Measurements from ENCODE around the gene SEC31A. TPM values are rescaled to one million over a fixed set of nuclear protein-coding genes. Genes with fewer than 3 reads are reported as not detected.
"Not testable (repeated sequence)": the region's sequence is repeated elsewhere in the genome, so short reads cannot be mapped to it uniquely, and the experiment has no call there.

SEC31A gene
- polyA plus RNA-seq, 4 donors: 95.3 to 376 (median 164) TPM

DNA sequence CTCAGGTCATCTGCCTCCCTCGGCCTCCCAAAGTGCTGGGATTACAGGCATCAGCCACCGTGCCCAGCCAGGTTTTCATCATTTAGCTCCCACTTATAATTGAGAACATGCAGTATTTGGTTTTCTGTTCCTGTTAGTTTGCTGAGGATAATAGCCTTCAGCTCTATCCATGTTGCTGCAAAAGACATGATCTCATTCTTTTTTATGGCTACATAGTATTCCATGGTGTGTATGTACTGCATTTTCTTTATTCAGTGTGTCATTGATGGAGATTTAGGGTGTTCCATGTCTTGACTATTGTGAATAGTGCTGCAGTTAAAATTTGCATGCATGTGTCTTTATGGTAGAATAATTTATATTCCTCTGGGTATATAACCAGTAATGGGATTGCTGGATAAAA, 23.0 kb upstream of the SEC31A start:
- H3K27ac ChIP-seq (ENCODE audit: low read depth in 1 of 3, low read length in 2 of 3); H3K4me1 ChIP-seq (ENCODE audit: control insufficient read depth in 3 of 3, insufficient read depth in 2 of 3, low read depth in 1 of 3, low read length in 2 of 3); H3K4me3 ChIP-seq (ENCODE audit: low read depth in 1 of 3, low read length in 3 of 3); DNase-seq; H3K36me3 ChIP-seq (ENCODE audit: control insufficient read depth in 3 of 3, insufficient read depth in 2 of 3, low read depth in 1 of 3, low read length in 3 of 3); FAIRE-seq; H3K9me3 ChIP-seq (ENCODE audit: control insufficient read depth in 2 of 2, insufficient read depth in 1 of 2, low read depth in 1 of 2, low read length in 1 of 2); H3K27me3 ChIP-seq (ENCODE audit: control insufficient read depth in 3 of 3, insufficient read depth in 3 of 3, low read length in 3 of 3): not testable (repeated sequence)
- whole genome bisulfite sequencing, 3 donors: 97 to 100% (median 99%) methylated on average over 2 of the region's 2 CpGs

DNA sequence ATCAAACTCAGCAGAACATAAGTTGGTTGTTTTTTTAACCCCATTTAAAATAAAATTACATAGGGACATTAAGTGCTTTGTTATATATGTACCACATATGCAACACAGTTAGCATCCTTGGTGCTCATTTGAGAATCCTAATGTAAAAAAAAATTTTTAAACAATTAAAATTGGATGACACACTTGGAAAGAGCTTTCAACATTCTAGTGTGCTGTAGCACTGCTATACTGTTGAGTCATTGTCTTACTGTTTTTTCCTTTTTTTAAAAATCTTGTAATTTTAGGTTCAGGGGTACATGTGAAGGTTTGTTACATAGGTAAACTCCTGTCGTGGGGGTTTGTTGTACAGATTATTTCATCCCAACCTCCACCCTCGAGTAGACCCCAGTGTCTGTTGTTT, 22.4 kb upstream of the SEC31A start:
- 46 to 47% (median 47%) methylated on average over 2 of the region's 2 CpGs for WGBS, 3 donors
- no peak overlapping the region for H3K4me3 ChIP-seq (ENCODE audit: low read depth in 1 of 3, low read length in 3 of 3)
- H3K36me3 ChIP-seq (ENCODE audit: control insufficient read depth in 3 of 3, insufficient read depth in 2 of 3, low read depth in 1 of 3, low read length in 3 of 3): peaks cover 0 to 9% (median 4%) of the 10 kb centered on the region in 3 donors
- no peak for FAIRE-seq
- H3K9me3 ChIP-seq (ENCODE audit: control insufficient read depth in 2 of 2, insufficient read depth in 1 of 2, low read depth in 1 of 2, low read length in 1 of 2): no peaks in the 10 kb centered on the region
- H3K27me3 ChIP-seq (ENCODE audit: control insufficient read depth in 3 of 3, insufficient read depth in 3 of 3, low read length in 3 of 3): no peaks in the 10 kb centered on the region
- no peaks in the 10 kb centered on the region for H3K4me1 ChIP-seq (ENCODE audit: control insufficient read depth in 3 of 3, insufficient read depth in 2 of 3, low read depth in 1 of 3, low read length in 2 of 3)
- no peak overlapping the region for H3K27ac ChIP-seq (ENCODE audit: low read depth in 1 of 3, low read length in 2 of 3)
- DNase-seq: no peak

- FAIRE-seq: peak; percentile 64
Measured at GRCh38 chr4:82909326-82909725, 18.4 kb upstream of the SEC31A start.

GRCh38 chr4:82906469-82906868, 15.5 kb upstream of the SEC31A start:
- Histone ChIP-seq H3K4me1 (ENCODE audit: control insufficient read depth in 3 of 3, insufficient read depth in 2 of 3, low read depth in 1 of 3, low read length in 2 of 3) (peaks cover 0 to 13% (median 0%) of the 10 kb centered on the region in 3 donors), H3K9me3 (ENCODE audit: control insufficient read depth in 2 of 2, insufficient read depth in 1 of 2, low read depth in 1 of 2, low read length in 1 of 2) (no peaks in the 10 kb centered on the region), H3K27me3 (ENCODE audit: control insufficient read depth in 3 of 3, insufficient read depth in 3 of 3, low read length in 3 of 3) (no peaks in the 10 kb centered on the region), H3K4me3 (ENCODE audit: low read depth in 1 of 3, low read length in 3 of 3) (no peak overlapping the region), H3K36me3 (ENCODE audit: control insufficient read depth in 3 of 3, insufficient read depth in 2 of 3, low read depth in 1 of 3, low read length in 3 of 3) (peaks cover 0 to 8% (median 0%) of the 10 kb centered on the region in 3 donors), H3K27ac (ENCODE audit: low read depth in 1 of 3, low read length in 2 of 3) (no peak overlapping the region)
- 92 to 94% (median 93%) methylated on average over 3 of the region's 3 CpGs for WGBS, 3 donors
- FAIRE-seq: no peak
- no peak for DNase-seq

More at GRCh38 chr4:82909326-82909725, 18.4 kb upstream of the SEC31A start:
- peaks cover 0 to 9% (median 0%) of the 10 kb centered on the region in 3 donors for H3K36me3 ChIP-seq (ENCODE audit: control insufficient read depth in 3 of 3, insufficient read depth in 2 of 3, low read depth in 1 of 3, low read length in 3 of 3)
- no peaks in the 10 kb centered on the region for H3K27me3 ChIP-seq (ENCODE audit: control insufficient read depth in 3 of 3, insufficient read depth in 3 of 3, low read length in 3 of 3)
- DNase-seq: peak in 1 of 2 donors; percentile 32
- 4 to 38% (median 25%) methylated on average over 1 of the region's 1 CpG for WGBS, 3 donors
- H3K9me3 ChIP-seq (ENCODE audit: control insufficient read depth in 2 of 2, insufficient read depth in 1 of 2, low read depth in 1 of 2, low read length in 1 of 2): no peaks in the 10 kb centered on the region
- H3K4me3 ChIP-seq (ENCODE audit: low read depth in 1 of 3, low read length in 3 of 3): no peak overlapping the region
- no peak overlapping the region for H3K27ac ChIP-seq (ENCODE audit: low read depth in 1 of 3, low read length in 2 of 3)
- no peaks in the 10 kb centered on the region for H3K4me1 ChIP-seq (ENCODE audit: control insufficient read depth in 3 of 3, insufficient read depth in 2 of 3, low read depth in 1 of 3, low read length in 2 of 3)

- FAIRE-seq: no peak
Measured at GRCh38 chr4:82905205-82905604, 14.3 kb upstream of the SEC31A start.

DNA sequence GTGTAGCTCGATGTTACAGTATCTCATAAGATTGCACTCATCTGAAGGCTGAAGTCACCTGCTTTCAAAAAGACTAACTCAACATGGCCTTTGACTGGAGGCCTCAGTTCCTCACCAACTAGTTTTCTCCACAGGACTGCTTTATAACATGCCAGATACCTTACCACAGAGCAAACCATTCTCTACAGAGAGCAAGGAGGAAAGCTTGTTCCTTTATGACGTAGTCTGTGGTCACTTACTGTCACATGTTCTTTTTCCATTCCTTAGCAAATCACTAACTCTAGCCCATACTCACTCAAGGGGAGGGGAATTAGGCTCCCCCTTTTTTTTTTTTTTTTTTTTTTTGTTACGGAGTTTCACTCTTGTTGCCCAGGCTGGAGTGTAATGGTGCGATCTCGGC, 12.8 kb upstream of the SEC31A start:
- peaks cover 0 to 13% (median 0%) of the 10 kb centered on the region in 3 donors for H3K4me1 ChIP-seq (ENCODE audit: control insufficient read depth in 3 of 3, insufficient read depth in 2 of 3, low read depth in 1 of 3, low read length in 2 of 3)
- no peak overlapping the region for H3K4me3 ChIP-seq (ENCODE audit: low read depth in 1 of 3, low read length in 3 of 3)
- FAIRE-seq: no peak
- H3K27ac ChIP-seq (ENCODE audit: low read depth in 1 of 3, low read length in 2 of 3): peak overlapping the region in 1 of 3 donors; percentile 18
- DNase-seq: peak in 1 of 2 donors; percentile 49
- no peaks in the 10 kb centered on the region for H3K27me3 ChIP-seq (ENCODE audit: control insufficient read depth in 3 of 3, insufficient read depth in 3 of 3, low read length in 3 of 3)
- H3K9me3 ChIP-seq (ENCODE audit: control insufficient read depth in 2 of 2, insufficient read depth in 1 of 2, low read depth in 1 of 2, low read length in 1 of 2): no peaks in the 10 kb centered on the region
- WGBS, 3 donors: 88 to 94% (median 88%) methylated on average over 4 to 5 of the region's 5 CpGs
- peaks cover 0 to 4% (median 0%) of the 10 kb centered on the region in 3 donors for H3K36me3 ChIP-seq (ENCODE audit: control insufficient read depth in 3 of 3, insufficient read depth in 2 of 3, low read depth in 1 of 3, low read length in 3 of 3)

More at GRCh38 chr4:82905205-82905604, 14.3 kb upstream of the SEC31A start:
- Histone ChIP-seq H3K4me3 (ENCODE audit: low read depth in 1 of 3, low read length in 3 of 3) (no peak overlapping the region), H3K27ac (ENCODE audit: low read depth in 1 of 3, low read length in 2 of 3) (no peak overlapping the region), H3K27me3 (ENCODE audit: control insufficient read depth in 3 of 3, insufficient read depth in 3 of 3, low read length in 3 of 3) (no peaks in the 10 kb centered on the region), H3K4me1 (ENCODE audit: control insufficient read depth in 3 of 3, insufficient read depth in 2 of 3, low read depth in 1 of 3, low read length in 2 of 3) (peaks cover 0 to 13% (median 0%) of the 10 kb centered on the region in 3 donors), H3K36me3 (ENCODE audit: control insufficient read depth in 3 of 3, insufficient read depth in 2 of 3, low read depth in 1 of 3, low read length in 3 of 3) (peaks cover 0 to 6% (median 0%) of the 10 kb centered on the region in 3 donors), H3K9me3 (ENCODE audit: control insufficient read depth in 2 of 2, insufficient read depth in 1 of 2, low read depth in 1 of 2, low read length in 1 of 2) (no peaks in the 10 kb centered on the region)
- DNase-seq: peak in 1 of 2 donors; percentile 22
- WGBS, 3 donors: 63 to 84% (median 71%) methylated on average over 2 of the region's 2 CpGs

- Histone ChIP-seq H3K27ac (ENCODE audit: low read depth in 1 of 3, low read length in 2 of 3) (peak overlapping the region; percentile 97 to 100 (median 99)), H3K27me3 (ENCODE audit: control insufficient read depth in 3 of 3, insufficient read depth in 3 of 3, low read length in 3 of 3) (no peaks in the 10 kb centered on the region), H3K9me3 (ENCODE audit: control insufficient read depth in 2 of 2, insufficient read depth in 1 of 2, low read depth in 1 of 2, low read length in 1 of 2) (no peaks in the 10 kb centered on the region), H3K4me3 (ENCODE audit: low read depth in 1 of 3, low read length in 3 of 3) (peak overlapping the region; percentile 21 to 98 (median 84)), H3K36me3 (ENCODE audit: control insufficient read depth in 3 of 3, insufficient read depth in 2 of 3, low read depth in 1 of 3, low read length in 3 of 3) (peaks cover 0 to 3% (median 0%) of the 10 kb centered on the region in 3 donors), H3K4me1 (ENCODE audit: control insufficient read depth in 3 of 3, insufficient read depth in 2 of 3, low read depth in 1 of 3, low read length in 2 of 3) (peaks cover 0 to 21% (median 0%) of the 10 kb centered on the region in 3 donors)
- DNase-seq (no peak), FAIRE-seq (no peak)
- 0 to 1% (median 0%) methylated on average over 8 of the region's 8 CpGs for WGBS, 3 donors
Measured at GRCh38 chr4:82901183-82901718, 10.3 kb upstream of the SEC31A start.

DNA sequence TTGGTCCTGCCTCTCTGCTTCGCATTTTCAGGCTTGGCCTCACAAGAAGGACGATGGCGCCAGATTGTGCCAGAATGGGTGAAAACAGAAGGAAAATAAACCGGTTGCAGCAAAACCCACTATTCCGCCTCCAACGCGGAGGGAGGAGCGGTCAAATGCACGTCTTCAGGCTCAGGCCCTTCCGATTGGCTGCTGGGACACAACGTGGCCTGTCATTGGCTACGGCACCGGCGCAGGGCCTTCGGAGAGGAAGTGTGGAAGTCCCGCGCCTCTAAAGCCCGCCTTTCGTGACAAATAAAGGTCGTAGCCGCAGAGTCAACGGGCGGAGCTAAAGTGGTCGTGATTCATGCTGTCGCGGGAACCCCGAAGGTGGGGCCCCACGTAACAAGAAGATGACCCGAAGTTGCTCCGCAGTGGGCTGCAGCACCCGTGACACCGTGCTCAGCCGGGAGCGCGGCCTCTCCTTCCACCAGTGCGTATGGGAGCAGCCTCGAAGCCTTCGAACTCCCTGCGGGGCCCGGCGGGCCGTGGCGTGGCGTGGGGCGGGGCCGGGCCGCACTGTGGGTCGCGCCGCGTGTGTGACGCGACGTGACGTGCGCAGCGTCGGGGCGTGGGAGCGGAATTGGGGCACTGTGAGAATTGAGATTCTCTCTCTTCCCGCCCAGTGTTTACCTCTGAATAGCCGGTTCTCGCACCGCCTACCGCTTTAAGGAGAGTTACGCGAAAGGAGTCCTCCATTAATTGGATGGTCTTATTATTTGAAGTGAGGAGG, 9.6 kb upstream of the SEC31A start, which contains the start of gene THAP9:
THAP9 (plus strand) TSS at position 325 of the 772 bp plus-strand sequence; CDS start at position 393, 68 bp downstream.
- Histone ChIP-seq H3K27me3 (ENCODE audit: control insufficient read depth in 3 of 3, insufficient read depth in 3 of 3, low read length in 3 of 3) (no peaks in the 10 kb centered on the region), H3K4me3 (ENCODE audit: low read depth in 1 of 3, low read length in 3 of 3) (peak within 1 kb of the TSS; percentile 52 to 98 (median 84)), H3K9me3 (ENCODE audit: control insufficient read depth in 2 of 2, insufficient read depth in 1 of 2, low read depth in 1 of 2, low read length in 1 of 2) (no peaks in the 10 kb centered on the region), H3K4me1 (ENCODE audit: control insufficient read depth in 3 of 3, insufficient read depth in 2 of 3, low read depth in 1 of 3, low read length in 2 of 3) (peaks cover 0 to 21% (median 0%) of the 10 kb centered on the region in 3 donors), H3K27ac (ENCODE audit: low read depth in 1 of 3, low read length in 2 of 3) (peak within 1 kb of the TSS; percentile 97 to 100 (median 99)), H3K36me3 (ENCODE audit: control insufficient read depth in 3 of 3, insufficient read depth in 2 of 3, low read depth in 1 of 3, low read length in 3 of 3) (peaks cover 0 to 6% (median 0%) of the 10 kb centered on the region in 3 donors)
- FAIRE-seq (no peak), DNase-seq (peak; percentile 99 to 100)
- 0 to 1% (median 1%) methylated on average over 65 to 67 of the region's 67 CpGs for WGBS, 3 donors

Data from small intestine (tissue), 7 donors.